HG03196 (cell line): ENCODE data around the gene PGBD5.

Experiments
- ATAC-seq: cut with Tn5 transposase; IDR thresholded peaks from one replicate; pipeline ENCODE4 v1.9.1; 2021; ENCODE audit not compliant: unreplicated experiment

Gene PGBD5

DNA sequence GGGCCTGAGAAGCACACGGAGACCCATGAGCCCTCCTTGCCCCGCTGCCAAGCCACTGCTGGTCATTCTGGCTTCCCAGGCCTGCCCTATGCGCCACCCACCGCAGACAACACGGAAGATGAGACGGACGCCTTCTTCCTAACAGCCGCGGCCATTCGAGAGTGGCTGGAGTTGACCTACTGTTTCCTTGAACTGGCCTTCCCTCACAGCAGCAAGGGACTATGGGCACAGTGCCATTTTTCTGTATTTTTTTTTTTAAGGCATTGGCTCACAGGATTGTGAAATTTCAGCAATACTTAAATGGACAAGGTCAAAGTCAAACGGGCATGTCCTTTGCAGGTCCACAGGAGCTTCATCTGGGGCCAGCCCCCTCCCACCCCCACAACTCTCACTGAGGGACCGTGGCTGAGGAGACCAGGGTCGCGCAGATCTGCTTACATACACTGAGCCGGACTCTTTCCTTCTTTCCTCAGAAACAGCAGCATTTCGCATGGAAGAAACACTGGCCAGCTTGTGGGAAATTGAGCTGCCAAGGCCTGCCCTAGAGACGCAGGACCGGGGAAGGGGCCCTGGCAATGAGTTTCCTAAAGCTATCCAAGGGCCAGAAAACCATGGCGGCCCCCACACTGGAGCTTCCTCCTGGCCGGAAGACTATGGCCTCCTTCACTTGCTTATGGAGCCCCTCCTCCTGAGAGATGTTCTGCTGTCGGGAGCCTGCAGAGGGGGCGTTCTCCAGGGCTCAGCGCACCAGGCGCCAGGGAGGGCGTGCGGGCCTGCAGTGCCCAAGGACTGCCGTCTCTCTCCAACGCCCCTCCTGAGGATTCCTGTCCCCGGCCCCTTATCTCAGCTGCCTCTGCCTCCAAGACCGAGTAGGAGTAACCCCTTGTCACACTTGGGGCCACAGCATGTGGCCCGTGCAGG, 98.9 kb downstream of the PGBD5 start:
- ATAC-seq: no peak

DNA sequence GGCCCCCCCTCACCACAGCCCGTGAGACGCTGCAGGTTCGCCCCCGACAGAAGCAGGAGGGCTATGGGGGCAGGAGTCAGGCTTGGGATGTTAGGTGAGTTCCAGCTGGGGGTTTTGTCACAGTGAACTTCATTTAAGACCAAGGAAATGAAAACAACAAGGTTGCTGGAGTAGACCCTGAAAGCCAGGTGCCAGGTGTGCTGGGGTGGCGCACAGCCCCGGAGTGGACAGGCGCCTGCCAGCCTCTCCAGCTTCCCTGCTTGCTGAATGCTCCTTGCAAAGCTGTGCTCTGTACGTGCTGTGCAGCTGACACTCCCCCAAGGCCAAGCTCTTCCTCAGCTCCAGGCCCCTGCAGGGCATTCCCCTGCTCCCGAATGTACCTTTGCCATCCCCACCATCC, 102.4 kb downstream of the PGBD5 start:
- no peak for ATAC-seq

DNA sequence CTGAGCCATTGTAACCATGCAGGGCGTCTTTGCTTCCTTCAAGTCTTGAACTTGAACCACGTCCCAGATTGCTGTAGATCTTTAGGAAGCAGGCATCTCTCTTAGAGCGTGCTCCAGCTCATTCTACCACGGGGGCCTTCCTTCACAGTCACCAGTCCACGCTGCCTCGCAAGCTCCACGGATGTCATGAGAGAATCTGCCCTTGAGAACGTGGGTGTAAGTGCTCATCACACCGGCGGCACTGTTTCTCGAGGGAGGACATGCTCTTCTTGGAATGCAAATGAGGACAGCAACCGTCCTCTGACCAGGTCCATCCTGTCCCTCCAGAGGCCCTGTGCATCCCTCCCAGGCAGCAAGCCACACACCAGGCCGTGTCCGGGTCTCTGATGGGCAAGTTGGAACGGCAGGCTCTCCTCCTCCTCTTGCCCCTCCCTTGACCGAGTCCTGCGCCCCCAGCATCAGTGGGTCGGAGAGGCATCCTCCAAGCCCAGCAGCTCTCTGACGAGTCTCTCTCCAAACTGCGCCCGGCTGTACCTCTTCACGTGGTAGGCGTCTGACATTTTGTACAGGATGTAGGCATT, 103.1 kb downstream of the PGBD5 start:
- ATAC-seq: no peak

DNA sequence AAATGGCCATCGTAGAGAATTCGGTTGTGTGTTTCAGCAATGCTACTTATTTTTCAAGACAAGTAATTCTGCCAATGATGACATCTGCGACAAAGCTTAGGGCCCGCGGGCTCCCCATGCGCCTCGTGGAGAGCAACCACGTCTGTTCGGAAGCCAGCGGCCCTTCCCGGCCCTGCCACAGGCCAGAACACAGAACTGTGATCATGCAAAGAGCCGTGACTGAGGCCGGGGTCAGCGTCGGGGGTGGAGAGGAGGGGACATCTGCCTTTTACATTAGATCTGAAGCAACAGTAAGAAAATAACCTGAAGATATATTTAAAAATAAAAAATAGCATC, 103.7 kb downstream of the PGBD5 start:
- no peak for ATAC-seq

DNA sequence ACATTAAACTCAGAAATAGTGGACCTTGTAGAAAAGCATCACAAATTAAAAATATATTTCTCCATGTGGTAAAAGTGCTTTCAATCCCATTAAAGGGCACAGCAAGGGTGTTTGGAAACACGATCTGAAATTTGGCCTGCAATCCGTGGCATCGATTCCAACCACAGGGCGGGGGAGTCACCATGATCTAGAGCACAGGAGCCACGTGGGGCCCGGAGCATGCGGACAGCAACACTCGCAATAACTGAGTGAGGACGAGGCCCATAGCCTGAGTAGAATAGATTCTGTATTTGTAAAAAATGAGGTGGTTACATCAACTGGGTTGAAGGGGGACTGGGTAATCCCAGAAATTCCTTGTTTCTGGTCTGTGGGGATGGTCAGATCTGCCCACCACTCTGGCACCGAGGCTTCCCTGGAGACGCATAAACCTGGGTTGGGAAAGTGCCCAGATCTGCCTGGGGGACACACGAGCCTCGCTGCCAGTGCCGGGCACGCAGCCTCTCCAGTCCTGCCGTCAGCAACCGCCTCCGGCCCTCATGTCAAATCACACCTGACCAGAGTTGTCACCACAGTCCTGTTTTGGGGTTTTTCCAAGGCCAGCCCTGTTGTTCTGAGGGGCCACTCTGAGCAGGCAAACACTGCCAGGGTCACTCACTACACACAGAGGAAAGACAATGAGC, 104.3 kb downstream of the PGBD5 start:
- ATAC-seq: no peak

DNA sequence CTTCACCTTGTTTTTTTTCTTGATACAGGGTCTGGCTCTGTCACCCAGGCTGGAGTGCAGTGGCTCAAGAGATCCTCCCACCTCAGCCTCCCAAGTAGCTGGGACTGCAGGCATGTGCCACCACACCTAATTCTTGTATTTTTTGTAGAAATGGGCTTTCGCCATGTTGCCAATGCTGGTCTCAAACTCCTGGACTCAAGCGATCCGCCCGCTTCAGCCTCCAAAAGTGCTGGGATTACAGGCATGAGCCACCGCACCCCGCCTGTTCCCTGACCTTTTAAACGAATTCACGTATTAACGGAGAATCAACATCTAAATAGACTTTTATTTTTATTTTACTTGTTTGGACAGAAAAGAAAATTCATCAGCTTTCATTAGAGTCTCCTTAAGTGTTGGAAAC, 104.8 kb downstream of the PGBD5 start:
- no peak for ATAC-seq

DNA sequence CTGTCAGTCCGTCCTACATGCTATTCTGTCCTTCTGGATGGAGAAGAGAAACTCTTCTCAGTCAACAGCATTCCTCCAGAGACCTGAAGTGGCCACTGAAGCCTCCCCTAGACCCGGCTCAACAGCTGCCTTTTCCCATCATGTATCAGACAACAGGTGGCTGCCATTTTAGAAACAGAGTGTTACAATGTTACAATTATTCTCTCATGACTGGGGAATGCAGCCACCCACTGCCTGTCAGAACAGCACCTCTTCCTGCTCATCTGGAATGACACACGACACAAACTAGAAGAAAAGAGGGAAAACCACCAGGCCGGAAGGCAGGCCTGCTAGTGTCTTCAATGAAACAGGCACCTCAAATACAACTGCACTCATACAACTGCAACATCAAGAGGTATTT, 105.3 kb downstream of the PGBD5 start:
- no peak for ATAC-seq

DNA sequence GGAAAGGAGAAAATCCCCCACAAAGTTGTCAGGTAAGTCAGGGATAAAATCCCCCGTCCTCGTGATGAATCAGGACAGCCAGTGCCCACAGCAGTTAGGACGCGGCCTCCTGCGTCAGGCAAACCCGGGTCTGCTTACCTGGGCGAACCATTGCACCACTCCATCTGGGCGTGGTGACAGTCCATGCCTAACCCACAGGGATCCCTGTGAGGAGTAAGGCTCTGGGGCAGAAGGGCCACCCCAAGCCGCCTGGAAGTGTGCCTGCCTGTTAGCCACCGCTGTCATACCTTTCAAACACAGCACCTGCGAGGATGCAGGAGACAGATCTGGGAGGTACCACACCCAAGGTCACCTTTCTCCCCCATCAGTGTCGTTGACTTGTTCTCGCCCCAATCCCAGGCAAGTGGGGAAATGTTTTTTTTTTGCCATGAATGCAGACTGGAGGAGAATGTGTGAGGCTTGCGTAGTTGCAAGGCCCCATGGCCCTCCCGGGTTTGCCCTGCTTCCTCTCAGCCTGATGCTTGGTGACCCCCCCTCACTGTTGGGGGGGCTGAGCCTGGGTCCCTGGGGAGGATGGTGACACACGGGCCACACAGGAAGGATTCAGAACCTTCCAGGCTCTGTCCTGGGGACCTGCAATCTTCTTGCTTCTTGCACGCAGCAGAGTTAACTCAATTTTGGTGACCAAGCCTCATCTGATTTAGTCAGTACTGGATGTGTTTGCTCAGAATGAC, 107.0 kb downstream of the PGBD5 start:
- no peak for ATAC-seq

DNA sequence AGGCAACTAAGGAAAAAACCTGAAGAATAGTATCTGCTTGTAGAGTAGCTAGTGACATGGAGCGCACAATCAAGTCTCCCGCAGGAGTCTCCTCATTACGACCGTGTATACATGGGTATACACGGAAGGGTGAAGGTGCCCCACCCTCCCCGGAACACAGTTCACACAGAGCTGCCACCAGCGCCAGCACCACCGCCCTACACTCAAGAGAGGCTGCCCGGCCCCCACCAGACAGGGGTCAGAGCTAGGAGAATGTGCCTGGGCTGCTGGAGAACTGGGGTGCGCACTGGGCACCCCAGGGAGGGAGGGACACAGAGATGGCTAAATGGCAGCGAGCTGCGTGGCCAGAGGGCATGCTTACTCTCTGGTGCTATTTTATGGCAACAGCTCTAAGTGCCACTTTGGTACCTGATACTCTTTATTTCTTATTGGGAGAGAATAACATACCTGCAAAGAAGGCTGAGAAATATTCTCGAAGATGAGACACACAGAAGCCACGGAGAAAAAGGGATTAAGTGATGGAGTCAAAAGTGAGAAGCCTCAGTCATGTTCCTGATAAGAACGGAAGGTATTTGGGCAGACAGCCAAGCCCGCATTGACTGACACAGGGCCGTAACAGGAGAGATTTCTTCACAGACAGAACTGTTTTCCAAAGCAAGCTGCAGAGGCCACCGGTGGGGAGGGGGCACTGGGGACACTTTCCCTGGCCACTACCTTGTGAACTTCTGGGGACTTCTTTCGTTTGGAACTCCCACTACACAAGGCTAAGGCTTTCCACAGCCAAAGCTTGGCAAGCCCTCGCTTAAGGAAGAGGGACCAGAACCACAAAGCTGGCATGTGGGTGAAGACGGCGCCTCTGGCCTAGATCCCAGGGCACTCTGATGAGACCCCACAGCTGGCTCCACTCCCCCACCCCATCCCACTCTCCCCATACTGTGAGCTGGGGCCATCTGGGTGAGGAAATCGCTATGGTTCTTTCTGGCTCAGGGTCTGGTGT, 108.0 kb downstream of the PGBD5 start:
- ATAC-seq: no peak

DNA sequence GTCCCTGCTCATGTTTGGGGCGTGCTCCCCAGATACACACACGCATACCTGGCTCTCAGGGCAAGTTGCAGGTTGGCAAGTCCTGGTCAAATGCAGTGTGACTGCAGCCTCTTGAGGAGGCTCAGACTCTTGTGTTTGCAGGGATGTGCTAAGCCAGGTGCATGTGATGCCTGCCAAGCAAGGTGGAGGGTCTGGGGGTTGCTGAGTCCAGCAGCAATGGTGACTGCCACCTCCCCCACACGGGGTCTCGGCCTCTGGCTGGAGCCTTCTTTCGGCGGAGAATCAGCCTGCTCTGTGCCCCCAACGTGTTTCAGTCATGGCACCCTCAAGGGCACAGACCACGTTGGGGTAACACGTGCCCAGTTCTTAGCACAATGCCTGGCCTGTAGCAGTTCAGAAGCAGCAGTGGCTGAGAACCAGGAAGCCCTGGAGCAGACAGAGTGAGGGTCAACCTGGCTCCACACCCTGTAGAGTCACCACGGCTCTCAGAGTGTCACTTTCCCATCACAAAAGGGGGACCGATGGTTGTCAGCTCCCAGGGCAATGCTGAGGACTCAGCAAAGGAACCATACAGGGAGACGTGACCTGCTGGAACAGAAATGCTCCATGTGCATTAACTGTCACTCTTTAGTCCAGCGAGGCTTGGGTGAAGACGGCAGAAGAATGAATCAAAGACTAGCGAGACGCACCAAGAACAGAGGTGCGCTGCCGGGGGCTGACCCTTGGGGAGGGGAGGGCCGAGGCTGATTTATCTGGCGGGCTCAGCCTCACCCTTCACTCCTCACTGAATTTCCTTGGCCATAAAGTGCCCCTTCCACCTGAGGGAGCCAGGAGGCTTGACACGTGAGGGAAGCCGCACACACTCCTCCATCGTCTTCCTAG, 109.0 kb downstream of the PGBD5 start:
- no peak for ATAC-seq

DNA sequence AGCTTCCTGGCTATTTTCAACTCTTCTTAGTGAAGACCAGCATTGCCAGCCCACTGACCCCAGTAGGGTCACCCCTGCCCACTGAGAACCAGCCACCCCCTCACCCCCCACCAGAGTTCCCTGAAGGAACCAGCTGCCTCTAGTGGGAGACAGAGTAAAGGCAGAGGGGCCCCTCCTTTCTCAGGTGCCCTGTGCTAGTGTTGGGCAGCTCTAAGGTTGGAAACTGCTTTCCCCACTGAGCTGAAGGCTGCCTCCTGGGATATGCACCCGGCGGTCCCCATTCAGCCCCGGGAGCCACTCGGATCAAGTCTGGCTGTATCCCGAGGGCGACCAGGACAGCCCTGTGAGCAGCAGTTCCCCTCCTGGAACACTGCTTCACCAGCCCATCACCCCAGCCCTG, 111.0 kb downstream of the PGBD5 start:
- ATAC-seq: no peak

DNA sequence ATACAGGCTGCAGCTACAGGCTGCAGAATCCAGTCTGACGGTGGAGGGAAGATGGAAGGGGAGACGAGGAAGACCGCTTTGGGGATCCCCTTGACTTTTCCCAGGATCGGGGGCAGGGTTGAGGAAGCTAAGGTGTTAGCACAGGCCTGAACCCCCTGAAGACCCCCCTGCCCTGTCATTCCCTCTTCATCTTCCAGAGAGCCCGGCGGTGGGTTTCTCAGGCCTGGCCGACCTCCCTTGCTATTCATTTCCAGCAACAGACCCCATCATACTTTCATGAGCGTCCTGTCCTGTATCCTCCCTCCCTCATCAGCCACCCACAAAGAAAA, 112.0 kb downstream of the PGBD5 start:
- ATAC-seq: no peak

DNA sequence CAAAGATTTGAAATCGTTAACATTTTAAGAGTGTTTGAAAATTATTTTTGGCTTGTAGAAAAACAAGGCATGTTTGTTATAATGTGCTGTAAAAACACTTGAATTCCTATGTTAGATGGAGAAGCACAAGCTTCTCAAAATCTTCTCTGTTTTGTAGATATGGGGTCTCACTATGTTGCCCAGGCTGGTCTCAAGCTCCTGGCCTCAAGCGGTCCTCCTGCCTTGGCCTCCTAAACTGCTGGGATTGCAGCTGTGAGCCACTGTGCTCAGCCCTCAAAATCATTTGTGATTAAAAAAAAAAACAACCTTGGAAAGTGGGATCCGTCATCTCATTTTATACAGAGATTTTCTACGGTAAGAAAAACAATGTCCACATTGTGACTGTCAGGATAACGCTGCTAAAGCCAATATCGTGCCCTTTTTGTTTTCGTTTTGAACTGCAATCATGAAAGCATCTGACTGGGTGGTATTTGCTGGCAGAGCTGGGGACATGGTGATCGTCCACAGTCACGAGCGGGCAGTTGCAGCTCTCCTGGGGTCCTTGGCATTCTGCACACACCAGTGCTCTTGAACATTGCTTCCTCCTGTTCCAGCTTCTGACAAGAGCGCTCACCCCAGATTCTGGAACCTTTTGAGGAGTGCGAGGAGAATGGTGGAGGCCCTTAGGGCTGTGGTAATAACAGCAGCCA, 112.5 kb downstream of the PGBD5 start:
- no peak for ATAC-seq

DNA sequence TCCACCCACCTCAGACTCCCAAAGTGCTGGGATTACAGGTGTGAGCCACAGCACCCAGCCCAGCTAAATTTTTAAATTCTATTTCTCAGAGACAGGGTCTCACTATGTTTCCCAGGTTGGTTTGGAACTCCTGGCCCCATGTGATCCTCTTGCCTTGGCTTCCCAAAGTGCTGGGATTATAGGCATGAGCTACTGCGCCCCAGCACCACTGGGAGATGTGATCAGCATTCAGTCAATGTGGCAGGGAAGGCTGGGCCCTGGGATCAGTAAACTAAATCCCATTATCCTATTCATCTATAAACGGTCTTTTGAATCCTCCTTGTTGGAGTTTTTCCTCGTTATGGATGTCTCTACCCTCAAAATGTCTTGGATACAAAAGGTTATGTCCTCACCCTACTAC, 113.5 kb downstream of the PGBD5 start:
- ATAC-seq: no peak

DNA sequence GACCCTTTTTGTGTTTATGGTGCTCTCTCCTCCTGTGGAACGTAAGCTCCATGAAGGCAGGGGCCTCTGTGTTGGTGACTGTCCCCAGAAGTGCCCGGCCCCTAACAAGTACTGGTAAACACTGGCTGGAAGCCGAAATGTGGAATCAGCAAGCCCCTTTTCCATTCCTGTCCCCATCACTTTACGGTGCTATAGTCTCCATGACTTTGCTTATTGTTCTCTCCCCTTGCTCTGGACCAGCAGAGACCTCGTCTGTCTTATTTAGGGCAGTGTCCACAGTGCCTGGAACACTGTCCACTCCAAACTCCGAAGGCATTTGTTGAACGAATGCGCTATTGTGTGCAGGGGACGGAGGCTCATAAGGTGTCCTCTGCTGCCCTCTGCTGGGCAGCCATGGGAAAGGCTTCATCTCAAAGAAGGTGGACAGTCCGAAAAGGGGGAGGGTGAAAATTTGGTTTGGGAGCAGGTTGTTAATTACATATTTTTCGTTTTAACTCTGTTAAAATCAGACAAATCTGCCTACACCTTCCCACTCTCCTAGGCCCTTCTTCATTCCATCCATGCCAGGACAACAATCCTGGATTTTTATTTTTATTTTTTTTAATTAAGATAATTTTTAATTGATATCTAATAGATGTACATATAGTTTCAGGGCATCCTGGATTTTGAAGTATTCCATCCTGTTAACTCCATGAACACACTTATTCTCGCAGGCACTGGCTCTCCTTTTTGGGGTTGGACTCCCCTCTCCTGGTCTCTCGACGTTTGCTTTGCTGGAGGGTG, 115.6 kb downstream of the PGBD5 start:
- ATAC-seq: peak; percentile 52

DNA sequence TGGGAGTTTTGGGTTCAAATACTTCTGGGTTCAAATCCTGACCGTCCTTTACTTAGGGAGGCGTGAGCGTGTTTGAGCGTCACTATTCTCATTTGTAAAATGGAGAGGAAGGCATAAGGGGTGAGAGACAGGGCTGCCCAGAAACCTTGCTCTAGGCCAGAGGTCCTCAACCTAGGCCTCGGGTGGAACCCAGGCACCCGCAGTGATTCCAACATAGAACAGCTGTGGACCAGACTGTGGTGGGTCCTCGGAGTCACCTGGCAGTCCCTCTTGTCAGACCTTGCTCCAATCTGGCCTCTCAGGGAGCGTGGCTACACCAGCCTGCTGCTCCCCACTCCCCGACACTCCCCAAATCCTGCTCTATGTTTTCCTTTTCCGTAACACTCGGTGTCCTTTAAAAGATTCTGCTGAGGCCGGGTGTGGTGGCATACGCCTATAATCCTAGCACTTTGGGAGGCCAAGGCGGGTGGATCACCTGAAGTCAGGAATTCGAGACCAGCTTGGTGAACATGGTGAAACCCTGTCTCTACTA, 116.4 kb downstream of the PGBD5 start:
- ATAC-seq: no peak

DNA sequence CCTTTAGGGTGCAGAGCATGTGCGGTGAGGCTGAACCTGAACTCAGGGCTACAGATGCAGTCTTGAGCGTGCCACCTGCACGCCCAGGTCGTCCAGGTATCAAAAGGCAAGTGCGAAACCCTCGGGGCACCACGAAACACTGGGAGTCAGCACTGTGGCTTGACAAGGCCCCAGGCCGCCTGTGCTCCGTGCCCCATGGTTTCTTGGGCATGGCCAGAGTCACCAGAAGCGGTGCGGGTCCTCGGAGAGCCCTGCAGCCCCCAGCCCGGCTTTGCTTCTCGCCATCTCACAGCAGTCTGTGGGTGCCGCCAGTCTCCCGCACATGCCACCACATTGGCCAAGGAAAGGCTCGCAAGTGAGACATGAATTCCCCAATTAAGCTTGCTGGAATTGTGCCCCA, 117.3 kb downstream of the PGBD5 start:
- ATAC-seq: no peak

DNA sequence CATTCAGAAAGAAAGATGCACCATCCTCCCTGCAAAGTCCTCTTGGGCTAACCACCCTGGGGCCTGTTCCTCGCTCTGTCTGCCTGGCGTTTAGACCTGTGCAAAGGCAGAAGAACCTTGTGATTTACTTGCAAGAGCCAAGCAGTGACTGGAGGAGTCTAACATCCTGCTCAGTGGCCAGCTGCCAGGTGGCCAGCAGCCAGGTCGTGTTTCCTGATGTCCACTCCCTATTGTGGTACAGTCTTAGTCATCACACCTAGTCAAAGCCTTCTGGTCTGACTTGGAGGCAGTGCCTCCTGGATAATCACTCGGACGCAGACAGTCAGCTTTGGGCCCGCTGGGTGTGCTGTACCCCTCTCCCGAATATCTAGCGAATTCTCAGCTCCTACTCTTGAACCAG, 118.1 kb downstream of the PGBD5 start:
- ATAC-seq: no peak
